HCT116 (cell line): ENCODE measurements around the gene XRN2.

Experiments
- CEBPB ChIP-seq: IDR thresholded peaks from 2 replicates; pipeline ENCODE4 v1.6.1; 2012; ENCODE audit warnings: low read depth
- CTCF ChIP-seq, 3 experiments: fragments of 200-600 bp in 1 of 3; sonication (generic) in 1 of 3; IDR thresholded peaks in 2 of 3; conservative IDR thresholded peaks in 1 of 3; 2 replicates each; pipeline ENCODE4 v1.5.1; 2012 to 2017; ENCODE audit warnings: low read depth in 2 of 3, low read length in 2 of 3, antibody characterized with exemption in 1 of 3, borderline replicate concordance in 1 of 3, control low read depth in 1 of 3, mild to moderate bottlenecking in 1 of 3, mixed read lengths in 1 of 3, mixed run types in 1 of 3, moderate library complexity in 1 of 3; ENCODE audit not compliant: insufficient read depth in 1 of 3
- POLR2AphosphoS5 ChIP-seq: IDR thresholded peaks from 2 replicates; pipeline ENCODE4 v1.6.1; 2011; ENCODE audit warnings: mild to moderate bottlenecking, low read depth, low read length, moderate library complexity
- RAD21 ChIP-seq: IDR thresholded peaks from 2 replicates; pipeline ENCODE4 v1.6.1; 2012; ENCODE audit warnings: low read depth, mild to moderate bottlenecking
- SIN3A ChIP-seq: IDR thresholded peaks from 2 replicates; pipeline ENCODE4 v1.6.1; 2012; ENCODE audit warnings: low read depth
- SRF ChIP-seq: IDR thresholded peaks from 2 replicates; pipeline ENCODE4 v1.6.1; 2012; ENCODE audit warnings: low read depth

GRCh38 chr20:21312813-21313474, 9.8 kb downstream of the XRN2 start:
- TF ChIP-seq CEBPB (no peak), CTCF (IDR thresholded peaks at IDR 0.05 in 2 of 3, conservative IDR thresholded peaks at IDR 0.05 in 1 of 3; ENCODE audit: borderline replicate concordance in 1 of 3, insufficient read depth in 1 of 3, low read depth in 2 of 3, low read length in 2 of 3) (no peak), POLR2AphosphoS5 (no peak), SIN3A (no peak), SRF (no peak), RAD21 (no peak)
